ENCODE data around the gene YY1. TPM values are rescaled to one million over a fixed set of nuclear protein-coding genes. Genes with fewer than 3 reads are reported as not detected.
A peak's percentile ranks its signal among the peaks of the same experiment; 100 is the strongest.
"Not testable (repeated sequence)": the region's sequence is repeated elsewhere in the genome, so short reads cannot be mapped to it uniquely, and the experiment has no call there.

YY1 gene
- polyA plus RNA-seq, 4 donors = 24.0 to 80.2 (median 27.7) TPM

DNA sequence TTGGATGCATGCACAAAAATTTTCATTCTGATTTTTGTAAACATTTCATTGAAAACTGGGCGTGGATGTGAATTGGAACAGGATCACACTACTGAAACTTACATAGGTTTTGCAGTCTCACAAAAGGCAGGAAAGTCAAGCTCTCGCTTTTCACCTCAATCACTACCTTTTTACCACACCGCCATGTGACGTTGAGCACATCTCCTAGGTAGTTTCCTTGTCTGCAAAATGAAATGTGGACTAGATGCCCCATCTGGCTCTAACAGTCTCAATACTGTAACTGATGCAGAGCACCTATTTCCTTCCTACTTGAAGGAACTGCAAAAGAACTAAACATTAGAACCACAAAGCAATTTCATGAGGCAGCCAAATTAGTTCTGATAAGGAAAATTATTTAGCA is 4.4 kb upstream of the YY1 start:
- no peaks in the 10 kb centered on the region for H3K9me3 ChIP-seq (ENCODE audit: control insufficient read depth in 2 of 2, insufficient read depth in 1 of 2, low read depth in 1 of 2, low read length in 1 of 2)
- 64 to 66% (median 66%) methylated on average over 4 of the region's 4 CpGs for WGBS, 3 donors
- H3K4me3 ChIP-seq (ENCODE audit: low read depth in 1 of 3, low read length in 3 of 3) = no peak overlapping the region
- peaks cover 0 to 33% (median 0%) of the 10 kb centered on the region in 3 donors for H3K36me3 ChIP-seq (ENCODE audit: control insufficient read depth in 3 of 3, insufficient read depth in 2 of 3, low read depth in 1 of 3, low read length in 3 of 3)
- no peak overlapping the region for H3K27ac ChIP-seq (ENCODE audit: low read depth in 1 of 3, low read length in 2 of 3)
- DNase-seq (no peak), FAIRE-seq (no peak)
- H3K4me1 ChIP-seq (ENCODE audit: control insufficient read depth in 3 of 3, insufficient read depth in 2 of 3, low read depth in 1 of 3, low read length in 2 of 3) = peaks cover 2 to 8% (median 5%) of the 10 kb centered on the region in 3 donors
- H3K27me3 ChIP-seq (ENCODE audit: control insufficient read depth in 3 of 3, insufficient read depth in 3 of 3, low read length in 3 of 3) = no peaks in the 10 kb centered on the region

DNA sequence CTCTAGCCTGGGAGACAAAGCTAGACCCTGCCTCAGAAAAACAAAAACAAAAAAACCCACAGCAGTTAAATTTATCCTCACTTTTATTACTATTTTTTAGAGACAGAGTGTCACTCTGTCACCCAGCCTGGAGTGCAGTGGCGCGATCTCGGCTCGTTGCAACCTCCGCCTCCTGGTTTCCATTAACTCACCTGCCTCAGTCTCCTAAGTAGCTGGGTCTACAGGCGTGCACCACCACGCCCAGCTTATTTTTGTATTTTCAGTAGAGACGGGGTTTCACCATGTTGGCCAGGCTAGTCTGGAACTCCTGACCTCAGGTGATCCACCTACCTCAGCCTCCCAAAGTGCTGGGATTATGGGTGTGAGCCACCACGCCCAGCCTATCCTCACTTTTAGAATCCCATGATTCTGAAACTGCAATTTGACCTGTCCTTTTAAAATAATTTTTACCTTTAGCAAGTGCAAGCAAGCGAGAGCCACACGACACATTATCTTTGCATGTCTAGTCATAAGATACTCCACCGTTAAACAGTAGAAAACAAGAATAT is 2.6 kb upstream of the YY1 start:
- not testable (repeated sequence) for H3K4me1 ChIP-seq (ENCODE audit: control insufficient read depth in 3 of 3, insufficient read depth in 2 of 3, low read depth in 1 of 3, low read length in 2 of 3); DNase-seq; H3K9me3 ChIP-seq (ENCODE audit: control insufficient read depth in 2 of 2, insufficient read depth in 1 of 2, low read depth in 1 of 2, low read length in 1 of 2); H3K27me3 ChIP-seq (ENCODE audit: control insufficient read depth in 3 of 3, insufficient read depth in 3 of 3, low read length in 3 of 3); FAIRE-seq
- Histone ChIP-seq H3K36me3 (ENCODE audit: control insufficient read depth in 3 of 3, insufficient read depth in 2 of 3, low read depth in 1 of 3, low read length in 3 of 3) (peaks cover 0 to 22% (median 0%) of the 10 kb centered on the region in 3 donors), H3K4me3 (ENCODE audit: low read depth in 1 of 3, low read length in 3 of 3) (peak overlapping the region in 1 of 3 donors; percentile 71), H3K27ac (ENCODE audit: low read depth in 1 of 3, low read length in 2 of 3) (peak overlapping the region in 2 of 3 donors; percentile 23 to 91)
- WGBS, 3 donors = 73 to 78% (median 77%) methylated on average over 12 of the region's 12 CpGs

DNA sequence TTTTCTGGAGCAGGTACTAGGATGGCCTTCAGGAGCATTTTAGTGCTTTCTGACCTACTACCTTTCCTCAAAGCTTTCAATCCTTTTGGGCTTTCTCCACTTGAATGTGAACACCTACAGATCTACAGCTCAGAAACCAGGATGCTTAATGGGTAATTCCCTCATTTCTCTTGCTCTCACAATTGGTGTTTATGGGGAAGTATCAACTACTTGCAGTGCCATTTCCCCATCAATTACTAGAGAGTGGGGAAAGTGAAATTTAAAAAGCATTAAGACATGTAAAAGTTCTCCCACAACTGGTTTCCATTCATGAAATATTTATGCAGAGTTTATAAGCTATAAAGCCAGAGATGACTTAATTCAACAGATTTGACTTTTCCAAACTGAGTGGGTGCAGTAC is 2.1 kb upstream of the YY1 start:
- peaks cover 2 to 8% (median 5%) of the 10 kb centered on the region in 3 donors for H3K4me1 ChIP-seq (ENCODE audit: control insufficient read depth in 3 of 3, insufficient read depth in 2 of 3, low read depth in 1 of 3, low read length in 2 of 3)
- no peaks in the 10 kb centered on the region for H3K9me3 ChIP-seq (ENCODE audit: control insufficient read depth in 2 of 2, insufficient read depth in 1 of 2, low read depth in 1 of 2, low read length in 1 of 2)
- DNase-seq (no peak), FAIRE-seq (no peak)
- peak overlapping the region in 1 of 3 donors; percentile 91 for H3K27ac ChIP-seq (ENCODE audit: low read depth in 1 of 3, low read length in 2 of 3)
- H3K36me3 ChIP-seq (ENCODE audit: control insufficient read depth in 3 of 3, insufficient read depth in 2 of 3, low read depth in 1 of 3, low read length in 3 of 3) = peaks cover 0 to 25% (median 0%) of the 10 kb centered on the region in 3 donors
- H3K27me3 ChIP-seq (ENCODE audit: control insufficient read depth in 3 of 3, insufficient read depth in 3 of 3, low read length in 3 of 3) = no peaks in the 10 kb centered on the region
- H3K4me3 ChIP-seq (ENCODE audit: low read depth in 1 of 3, low read length in 3 of 3) = peak overlapping the region in 2 of 3 donors; percentile 71 to 99

GRCh38 chr14:100237735-100238418 is 1.1 kb upstream of the YY1 start:
- FAIRE-seq = no peak
- 0% methylated on average over 63 to 64 of the region's 64 CpGs for WGBS, 3 donors
- H3K27me3 ChIP-seq (ENCODE audit: control insufficient read depth in 3 of 3, insufficient read depth in 3 of 3, low read length in 3 of 3) = no peaks in the 10 kb centered on the region
- DNase-seq = peak in 1 of 2 donors; percentile 43
- peaks cover 2 to 11% (median 5%) of the 10 kb centered on the region in 3 donors for H3K4me1 ChIP-seq (ENCODE audit: control insufficient read depth in 3 of 3, insufficient read depth in 2 of 3, low read depth in 1 of 3, low read length in 2 of 3)
- no peaks in the 10 kb centered on the region for H3K9me3 ChIP-seq (ENCODE audit: control insufficient read depth in 2 of 2, insufficient read depth in 1 of 2, low read depth in 1 of 2, low read length in 1 of 2)
- H3K36me3 ChIP-seq (ENCODE audit: control insufficient read depth in 3 of 3, insufficient read depth in 2 of 3, low read depth in 1 of 3, low read length in 3 of 3) = peaks cover 0 to 20% (median 0%) of the 10 kb centered on the region in 3 donors
- H3K4me3 ChIP-seq (ENCODE audit: low read depth in 1 of 3, low read length in 3 of 3) = peak overlapping the region; percentile 71 to 99 (median 98)
- H3K27ac ChIP-seq (ENCODE audit: low read depth in 1 of 3, low read length in 2 of 3) = peak overlapping the region; percentile 91 to 97 (median 91)

- DNase-seq (peak in 1 of 2 donors; percentile 35), FAIRE-seq (no peak)
- 0% methylated on average over 56 to 93 of the region's 93 CpGs for WGBS, 3 donors
- Histone ChIP-seq H3K9me3 (ENCODE audit: control insufficient read depth in 2 of 2, insufficient read depth in 1 of 2, low read depth in 1 of 2, low read length in 1 of 2) (no peaks in the 10 kb centered on the region), H3K4me1 (ENCODE audit: control insufficient read depth in 3 of 3, insufficient read depth in 2 of 3, low read depth in 1 of 3, low read length in 2 of 3) (peaks cover 2 to 14% (median 5%) of the 10 kb centered on the region in 3 donors), H3K4me3 (ENCODE audit: low read depth in 1 of 3, low read length in 3 of 3) (peak overlapping the region; percentile 83 to 100 (median 99)), H3K36me3 (ENCODE audit: control insufficient read depth in 3 of 3, insufficient read depth in 2 of 3, low read depth in 1 of 3, low read length in 3 of 3) (peaks cover 0 to 19% (median 0%) of the 10 kb centered on the region in 3 donors), H3K27ac (ENCODE audit: low read depth in 1 of 3, low read length in 2 of 3) (peak overlapping the region; percentile 88 to 93 (median 88)), H3K27me3 (ENCODE audit: control insufficient read depth in 3 of 3, insufficient read depth in 3 of 3, low read length in 3 of 3) (no peaks in the 10 kb centered on the region)
Observed at GRCh38 chr14:100239211-100239839, 381 bp downstream of the YY1 start.

DNA sequence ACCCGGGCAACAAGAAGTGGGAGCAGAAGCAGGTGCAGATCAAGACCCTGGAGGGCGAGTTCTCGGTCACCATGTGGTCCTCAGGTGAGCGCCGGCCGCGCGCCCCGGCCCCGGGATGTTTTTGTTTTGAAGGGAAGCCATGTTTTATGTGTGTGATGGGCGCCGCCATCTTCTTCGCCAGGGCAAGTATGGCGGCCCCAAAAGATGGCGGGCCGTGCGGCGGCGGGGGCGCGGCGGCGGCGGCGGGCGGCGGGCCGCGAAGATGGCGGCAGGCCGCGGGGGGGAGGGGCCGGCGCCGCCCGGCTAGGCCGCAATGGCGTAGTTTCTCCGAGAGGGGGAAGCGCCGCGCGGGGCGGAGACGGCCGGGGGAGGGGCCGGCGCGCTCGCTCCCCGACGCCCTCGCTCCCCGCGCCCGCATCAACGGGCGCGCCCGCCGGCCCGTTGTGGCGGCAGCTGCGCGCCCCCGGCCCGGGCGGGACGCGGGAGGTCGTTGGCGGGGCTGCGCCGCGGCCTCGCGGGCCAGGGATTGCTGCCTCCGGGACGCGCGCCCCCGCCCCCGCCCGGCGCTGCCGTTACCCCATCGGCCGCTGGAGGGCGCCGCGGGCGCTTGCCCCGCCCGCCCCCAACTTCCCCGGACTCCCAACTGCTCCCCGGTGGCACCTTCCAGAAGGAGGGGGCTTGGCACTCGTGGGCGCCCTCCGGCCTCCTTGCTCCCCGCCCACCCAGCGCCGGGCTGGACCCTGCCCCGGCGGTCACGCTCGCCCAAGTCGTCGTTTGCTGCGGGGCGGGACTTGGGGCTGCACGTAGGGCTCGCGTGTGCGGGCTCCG is 1.1 kb downstream of the YY1 start:
- Histone ChIP-seq H3K27ac (ENCODE audit: low read depth in 1 of 3, low read length in 2 of 3) (peak overlapping the region; percentile 88 to 94 (median 93)), H3K4me1 (ENCODE audit: control insufficient read depth in 3 of 3, insufficient read depth in 2 of 3, low read depth in 1 of 3, low read length in 2 of 3) (peaks cover 2 to 14% (median 5%) of the 10 kb centered on the region in 3 donors)
- WGBS, 3 donors = 0 to 1% (median 0%) methylated on average over 24 to 115 of the region's 115 CpGs

GRCh38 chr14:100240668-100241032 is 1.7 kb downstream of the YY1 start:
- 1% methylated on average over 13 of the region's 13 CpGs for WGBS, 3 donors
- H3K4me1 ChIP-seq (ENCODE audit: control insufficient read depth in 3 of 3, insufficient read depth in 2 of 3, low read depth in 1 of 3, low read length in 2 of 3) = peaks cover 2 to 14% (median 5%) of the 10 kb centered on the region in 3 donors
- H3K27ac ChIP-seq (ENCODE audit: low read depth in 1 of 3, low read length in 2 of 3) = peak overlapping the region; percentile 83 to 94 (median 93)

More for the DNA sequence above, 1.1 kb downstream of the YY1 start:
- H3K9me3 ChIP-seq (ENCODE audit: control insufficient read depth in 2 of 2, insufficient read depth in 1 of 2, low read depth in 1 of 2, low read length in 1 of 2) = no peaks in the 10 kb centered on the region
- H3K27me3 ChIP-seq (ENCODE audit: control insufficient read depth in 3 of 3, insufficient read depth in 3 of 3, low read length in 3 of 3) = no peaks in the 10 kb centered on the region
- peaks cover 0 to 19% (median 0%) of the 10 kb centered on the region in 3 donors for H3K36me3 ChIP-seq (ENCODE audit: control insufficient read depth in 3 of 3, insufficient read depth in 2 of 3, low read depth in 1 of 3, low read length in 3 of 3)
- DNase-seq (peak; percentile 93 to 96), FAIRE-seq (no peak)
- H3K4me3 ChIP-seq (ENCODE audit: low read depth in 1 of 3, low read length in 3 of 3) = peak overlapping the region; percentile 83 to 100 (median 99)

DNA sequence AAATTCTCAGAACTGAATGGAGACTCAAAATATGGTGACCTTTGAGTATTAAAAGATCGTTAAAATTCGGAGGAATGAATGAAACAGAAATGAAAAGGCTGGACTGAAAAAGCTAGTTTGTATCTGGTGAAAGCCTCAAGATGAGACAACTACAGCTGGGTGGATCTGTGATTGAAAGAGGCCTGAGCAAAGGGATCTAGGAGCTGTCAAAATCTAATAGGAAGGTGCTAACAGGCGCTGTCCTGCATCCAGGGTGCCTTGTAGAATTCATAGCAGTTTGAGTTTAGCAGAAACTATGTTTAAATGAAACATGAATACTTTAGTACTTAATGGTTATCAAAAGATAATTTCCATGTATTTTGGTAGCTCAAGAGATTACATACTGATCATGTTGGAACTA is 2.3 kb downstream of the YY1 start:
- DNase-seq (peak in 1 of 2 donors; percentile 39), FAIRE-seq (no peak)
- Histone ChIP-seq H3K27me3 (ENCODE audit: control insufficient read depth in 3 of 3, insufficient read depth in 3 of 3, low read length in 3 of 3) (no peaks in the 10 kb centered on the region), H3K4me3 (ENCODE audit: low read depth in 1 of 3, low read length in 3 of 3) (peak overlapping the region in 2 of 3 donors; percentile 46 to 56), H3K27ac (ENCODE audit: low read depth in 1 of 3, low read length in 2 of 3) (peak overlapping the region; percentile 68 to 94 (median 70)), H3K9me3 (ENCODE audit: control insufficient read depth in 2 of 2, insufficient read depth in 1 of 2, low read depth in 1 of 2, low read length in 1 of 2) (no peaks in the 10 kb centered on the region), H3K4me1 (ENCODE audit: control insufficient read depth in 3 of 3, insufficient read depth in 2 of 3, low read depth in 1 of 3, low read length in 2 of 3) (peaks cover 2 to 16% (median 10%) of the 10 kb centered on the region in 3 donors), H3K36me3 (ENCODE audit: control insufficient read depth in 3 of 3, insufficient read depth in 2 of 3, low read depth in 1 of 3, low read length in 3 of 3) (peaks cover 0 to 16% (median 0%) of the 10 kb centered on the region in 3 donors)
- 16 to 30% (median 16%) methylated on average over 3 of the region's 3 CpGs for WGBS, 3 donors

More at GRCh38 chr14:100240668-100241032, 1.7 kb downstream of the YY1 start:
- Histone ChIP-seq H3K27me3 (ENCODE audit: control insufficient read depth in 3 of 3, insufficient read depth in 3 of 3, low read length in 3 of 3) (no peaks in the 10 kb centered on the region), H3K36me3 (ENCODE audit: control insufficient read depth in 3 of 3, insufficient read depth in 2 of 3, low read depth in 1 of 3, low read length in 3 of 3) (peaks cover 0 to 16% (median 0%) of the 10 kb centered on the region in 3 donors), H3K9me3 (ENCODE audit: control insufficient read depth in 2 of 2, insufficient read depth in 1 of 2, low read depth in 1 of 2, low read length in 1 of 2) (no peaks in the 10 kb centered on the region), H3K4me3 (ENCODE audit: low read depth in 1 of 3, low read length in 3 of 3) (peak overlapping the region; percentile 56 to 100 (median 99))
- DNase-seq (no peak), FAIRE-seq (no peak)
